Hepatocyte (in vitro differentiated cells): Measurements from ENCODE around the gene PTPN4.
"Not testable (repeated sequence)": the region's sequence is repeated elsewhere in the genome, so short reads cannot be mapped to it uniquely, and the experiment has no call there.

Source experiments
- EZH2 ChIP-seq: fragments of 200-600 bp; sonication (generic); IDR thresholded peaks from 2 replicates; pipeline ENCODE4 v1.6.1; 2016; ENCODE audit warnings: antibody characterized with exemption, mild to moderate bottlenecking, borderline replicate concordance
- TF ChIP-seq, protein P1 (sequence below): fragments of 200-600 bp; sonication (generic); IDR thresholded peaks from 2 replicates; pipeline ENCODE4 v1.5.1; 2016; ENCODE audit warnings: antibody characterized with exemption, mild to moderate bottlenecking; ENCODE audit not compliant: poor library complexity

DNA sequence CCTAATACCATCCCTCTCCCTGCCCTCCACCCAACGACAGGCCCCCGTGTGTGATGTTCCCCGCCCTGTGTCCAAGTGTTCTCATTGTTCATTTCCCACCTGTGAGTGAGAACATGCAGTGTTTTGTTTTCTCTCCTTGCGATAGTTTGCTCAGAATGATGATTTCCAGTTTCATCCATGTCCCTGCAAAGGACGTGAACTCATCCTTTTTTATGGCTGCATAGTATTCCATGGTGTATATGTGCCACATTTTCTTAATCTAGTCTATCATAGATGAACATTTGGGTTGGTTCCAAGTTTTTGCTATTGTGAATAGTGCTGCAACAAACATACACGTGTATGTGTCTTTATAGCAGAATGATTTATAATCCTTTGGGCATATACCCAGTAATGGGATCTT is 44.7 kb downstream of the PTPN4 start:
- TF ChIP-seq, protein P1, sequence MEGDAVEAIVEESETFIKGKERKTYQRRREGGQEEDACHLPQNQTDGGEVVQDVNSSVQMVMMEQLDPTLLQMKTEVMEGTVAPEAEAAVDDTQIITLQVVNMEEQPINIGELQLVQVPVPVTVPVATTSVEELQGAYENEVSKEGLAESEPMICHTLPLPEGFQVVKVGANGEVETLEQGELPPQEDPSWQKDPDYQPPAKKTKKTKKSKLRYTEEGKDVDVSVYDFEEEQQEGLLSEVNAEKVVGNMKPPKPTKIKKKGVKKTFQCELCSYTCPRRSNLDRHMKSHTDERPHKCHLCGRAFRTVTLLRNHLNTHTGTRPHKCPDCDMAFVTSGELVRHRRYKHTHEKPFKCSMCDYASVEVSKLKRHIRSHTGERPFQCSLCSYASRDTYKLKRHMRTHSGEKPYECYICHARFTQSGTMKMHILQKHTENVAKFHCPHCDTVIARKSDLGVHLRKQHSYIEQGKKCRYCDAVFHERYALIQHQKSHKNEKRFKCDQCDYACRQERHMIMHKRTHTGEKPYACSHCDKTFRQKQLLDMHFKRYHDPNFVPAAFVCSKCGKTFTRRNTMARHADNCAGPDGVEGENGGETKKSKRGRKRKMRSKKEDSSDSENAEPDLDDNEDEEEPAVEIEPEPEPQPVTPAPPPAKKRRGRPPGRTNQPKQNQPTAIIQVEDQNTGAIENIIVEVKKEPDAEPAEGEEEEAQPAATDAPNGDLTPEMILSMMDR: not testable (repeated sequence)
- TF ChIP-seq EZH2: not testable (repeated sequence)
